Lower lobe of right lung (tissue), 2 donors: Measurements from ENCODE around the gene NEAT1. TPM values are rescaled to one million over a fixed set of nuclear protein-coding genes. Genes with fewer than 3 reads are reported as not detected.

Source experiments
- ATAC-seq, 2 donors: fragments of 200-7000 bp; cut with Tn5 transposase; one replicate each; pipeline ENCODE4 v1.9.1; 2020 to 2022; ENCODE audit warnings: mild to moderate bottlenecking in 2 of 2, moderate library complexity in 2 of 2
- DNase-seq: peaks from one replicate; pipeline ENCODE4 v3.0.0-alpha.2; 2020
- H3K27ac ChIP-seq: fragments of 200-600 bp; one replicate; pipeline ENCODE4 v1.8.0; 2022
- H3K27me3 ChIP-seq: fragments of 200-600 bp; one replicate; pipeline ENCODE4 v1.8.0; 2022; ENCODE audit warnings: low read depth
- H3K36me3 ChIP-seq: fragments of 200-600 bp; one replicate; pipeline ENCODE4 v1.8.0; 2022; ENCODE audit warnings: mild to moderate bottlenecking
- H3K4me1 ChIP-seq: fragments of 200-600 bp; one replicate; pipeline ENCODE4 v1.8.0; 2022
- H3K4me3 ChIP-seq: fragments of 200-600 bp; one replicate; pipeline ENCODE4 v1.8.0; 2022; ENCODE audit warnings: mild to moderate bottlenecking
- H3K9me3 ChIP-seq: fragments of 200-600 bp; one replicate; pipeline ENCODE4 v1.8.0; 2022
- intact Hi-C: fragments of 100-400 bp; cut with DNase I; formaldehyde crosslinking; loops from one replicate; pipeline ENCODE4 v1.11.0; 2022
- total RNA-seq: library from RNA; stranded (reverse); fragmentation: NEBNext Ultra II Directional; extraction: Animal tissue kit (Norgen Biotek cat#: 25700); gene quantifications from one replicate; pipeline ENCODE4 v1.2.1, GENCODE V29; 2021
- TF ChIP-seq, protein P1 (sequence below): fragments of 200-600 bp; IDR thresholded peaks from one replicate; pipeline ENCODE4 v1.8.0; 2022; ENCODE audit warnings: antibody characterized with exemption, mild to moderate bottlenecking
- donor health status: DM: no; HTN: yes; CAD: no; lungs with severe emphysema.

NEAT1 gene
- total RNA-seq, 1 donor from 2014 or later: 980 TPM

DNA sequence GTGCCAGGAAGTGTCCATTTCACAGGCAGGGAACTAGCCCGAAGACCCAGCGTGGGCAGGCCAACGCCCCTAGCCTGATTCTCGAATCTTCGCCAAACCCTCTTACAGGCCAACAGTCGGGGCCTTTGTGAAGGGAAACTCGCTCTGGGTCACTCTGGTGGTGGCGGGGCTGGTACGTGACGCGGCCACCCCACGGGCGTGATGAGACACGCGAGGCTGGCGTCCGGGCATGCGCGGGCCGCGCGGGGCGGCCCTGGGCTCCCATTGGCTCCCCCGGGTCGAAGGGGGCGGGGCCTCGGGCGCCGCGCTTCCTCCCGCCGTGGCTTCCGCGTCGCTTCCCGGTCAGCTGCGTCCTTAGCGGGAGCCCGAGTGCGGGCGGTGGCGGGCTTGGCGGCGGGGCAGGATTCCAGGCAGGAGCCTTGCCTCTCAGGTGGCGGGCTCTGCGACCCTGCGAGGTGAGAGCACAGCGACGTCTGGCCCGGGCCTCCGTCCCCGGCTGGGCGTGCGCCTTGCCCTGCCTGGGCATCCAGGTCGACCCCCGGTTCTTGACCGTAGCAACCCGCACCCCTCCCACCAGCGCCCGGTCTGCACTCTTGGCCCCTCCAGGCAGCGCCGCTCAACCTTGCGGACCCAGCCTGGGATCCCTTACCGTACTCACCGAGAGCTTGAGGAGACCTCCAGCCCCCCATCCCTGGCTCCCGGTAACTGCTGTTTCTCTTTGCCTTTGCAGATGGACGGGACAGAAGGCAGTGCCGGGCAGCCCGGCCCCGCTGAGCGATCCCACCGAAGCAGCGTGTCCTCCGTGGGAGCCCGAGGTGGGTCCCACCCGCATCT is 36.1 kb upstream of the NEAT1 start, which contains the start of gene FRMD8:
Gene FRMD8, plus strand, starts transcription at position 331 of the 834 bp plus-strand sequence. Its CDS starts 400 bp downstream, at position 731.
- H3K4me1 ChIP-seq: peaks cover 94% of the 10 kb centered on the region
- H3K4me3 ChIP-seq: peak within 1 kb of the TSS; percentile 80
- peaks cover 10% of the 10 kb centered on the region for H3K36me3 ChIP-seq
- peak within 1 kb of the TSS; percentile 98 for H3K27ac ChIP-seq
- peak; percentile 96 for DNase-seq
- no peaks in the 10 kb centered on the region for H3K27me3 ChIP-seq
- intact Hi-C loops: no loop called here
- ATAC-seq: peak; percentile 84 to 88
- TF ChIP-seq, protein P1, sequence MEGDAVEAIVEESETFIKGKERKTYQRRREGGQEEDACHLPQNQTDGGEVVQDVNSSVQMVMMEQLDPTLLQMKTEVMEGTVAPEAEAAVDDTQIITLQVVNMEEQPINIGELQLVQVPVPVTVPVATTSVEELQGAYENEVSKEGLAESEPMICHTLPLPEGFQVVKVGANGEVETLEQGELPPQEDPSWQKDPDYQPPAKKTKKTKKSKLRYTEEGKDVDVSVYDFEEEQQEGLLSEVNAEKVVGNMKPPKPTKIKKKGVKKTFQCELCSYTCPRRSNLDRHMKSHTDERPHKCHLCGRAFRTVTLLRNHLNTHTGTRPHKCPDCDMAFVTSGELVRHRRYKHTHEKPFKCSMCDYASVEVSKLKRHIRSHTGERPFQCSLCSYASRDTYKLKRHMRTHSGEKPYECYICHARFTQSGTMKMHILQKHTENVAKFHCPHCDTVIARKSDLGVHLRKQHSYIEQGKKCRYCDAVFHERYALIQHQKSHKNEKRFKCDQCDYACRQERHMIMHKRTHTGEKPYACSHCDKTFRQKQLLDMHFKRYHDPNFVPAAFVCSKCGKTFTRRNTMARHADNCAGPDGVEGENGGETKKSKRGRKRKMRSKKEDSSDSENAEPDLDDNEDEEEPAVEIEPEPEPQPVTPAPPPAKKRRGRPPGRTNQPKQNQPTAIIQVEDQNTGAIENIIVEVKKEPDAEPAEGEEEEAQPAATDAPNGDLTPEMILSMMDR: no peak
- no peaks in the 10 kb centered on the region for H3K9me3 ChIP-seq

DNA sequence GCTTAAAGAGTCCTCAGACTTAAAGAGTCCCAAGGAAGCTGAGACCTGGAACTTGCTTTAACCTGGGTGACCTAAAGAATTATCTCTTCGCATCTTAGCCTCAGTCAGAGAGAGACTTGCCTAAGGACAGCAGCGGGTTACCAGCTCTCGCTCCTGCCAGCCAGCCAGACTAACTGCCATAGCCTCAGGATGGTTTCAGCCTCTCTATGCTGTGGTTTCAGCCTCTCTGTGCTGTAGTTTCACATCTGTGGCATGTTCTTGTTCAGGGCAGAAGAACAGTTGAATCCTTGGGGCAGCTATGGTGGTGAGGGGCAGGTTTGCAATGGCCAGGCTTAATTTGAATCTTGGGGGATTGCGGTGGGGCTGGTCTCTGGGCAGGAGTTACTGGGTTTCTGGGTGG is 33.9 kb upstream of the NEAT1 start:
- intact Hi-C loops: no loop called here
- peak overlapping the region; percentile 80 for H3K27ac ChIP-seq
- no peak overlapping the region for H3K4me3 ChIP-seq
- H3K36me3 ChIP-seq: peaks cover 30% of the 10 kb centered on the region
- no peaks in the 10 kb centered on the region for H3K27me3 ChIP-seq
- DNase-seq: no peak
- H3K9me3 ChIP-seq: no peaks in the 10 kb centered on the region
- H3K4me1 ChIP-seq: peaks cover 82% of the 10 kb centered on the region
- no peak for ATAC-seq
- TF ChIP-seq, protein P1: no peak

DNA sequence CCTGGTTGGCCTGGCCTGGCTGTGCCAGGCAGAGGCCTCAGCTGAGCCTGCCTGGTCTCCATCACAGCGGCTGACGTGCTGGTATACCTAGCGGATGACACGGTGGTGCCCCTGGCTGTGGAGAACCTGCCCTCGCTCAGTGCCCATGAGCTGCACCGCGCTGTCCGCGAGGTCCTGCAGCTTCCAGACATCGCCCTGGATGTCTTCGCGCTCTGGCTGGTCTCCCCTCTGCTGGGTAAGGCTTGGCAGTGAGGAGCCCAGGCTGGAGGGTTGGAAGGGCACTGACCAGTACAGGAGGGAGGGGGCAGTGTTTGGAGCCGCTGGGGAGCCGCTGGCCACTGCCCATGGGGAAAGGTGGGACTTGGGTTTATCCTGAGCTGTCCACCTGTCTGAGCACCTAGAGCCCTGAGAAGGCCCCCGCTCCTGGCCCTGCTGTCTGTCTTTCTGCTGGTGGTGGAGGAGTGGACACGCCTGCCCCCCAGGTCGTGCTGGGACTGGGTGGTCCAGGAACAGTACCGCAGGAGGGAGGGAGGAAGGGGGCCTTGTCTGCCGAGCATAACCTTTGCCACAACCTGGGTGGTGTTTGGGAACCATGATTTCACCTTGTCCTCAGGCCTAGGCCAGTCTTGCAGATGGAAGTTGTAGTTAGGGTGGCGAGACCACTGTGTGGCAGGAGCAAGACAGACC is 33.2 kb upstream of the NEAT1 start:
- H3K36me3 ChIP-seq: peaks cover 37% of the 10 kb centered on the region
- TF ChIP-seq, protein P1: no peak
- ATAC-seq: no peak
- DNase-seq: no peak
- intact Hi-C loops: no loop called here
- peak overlapping the region; percentile 80 for H3K27ac ChIP-seq
- peaks cover 75% of the 10 kb centered on the region for H3K4me1 ChIP-seq
- peak overlapping the region; percentile 37 for H3K4me3 ChIP-seq
- no peaks in the 10 kb centered on the region for H3K27me3 ChIP-seq
- H3K9me3 ChIP-seq: no peaks in the 10 kb centered on the region

DNA sequence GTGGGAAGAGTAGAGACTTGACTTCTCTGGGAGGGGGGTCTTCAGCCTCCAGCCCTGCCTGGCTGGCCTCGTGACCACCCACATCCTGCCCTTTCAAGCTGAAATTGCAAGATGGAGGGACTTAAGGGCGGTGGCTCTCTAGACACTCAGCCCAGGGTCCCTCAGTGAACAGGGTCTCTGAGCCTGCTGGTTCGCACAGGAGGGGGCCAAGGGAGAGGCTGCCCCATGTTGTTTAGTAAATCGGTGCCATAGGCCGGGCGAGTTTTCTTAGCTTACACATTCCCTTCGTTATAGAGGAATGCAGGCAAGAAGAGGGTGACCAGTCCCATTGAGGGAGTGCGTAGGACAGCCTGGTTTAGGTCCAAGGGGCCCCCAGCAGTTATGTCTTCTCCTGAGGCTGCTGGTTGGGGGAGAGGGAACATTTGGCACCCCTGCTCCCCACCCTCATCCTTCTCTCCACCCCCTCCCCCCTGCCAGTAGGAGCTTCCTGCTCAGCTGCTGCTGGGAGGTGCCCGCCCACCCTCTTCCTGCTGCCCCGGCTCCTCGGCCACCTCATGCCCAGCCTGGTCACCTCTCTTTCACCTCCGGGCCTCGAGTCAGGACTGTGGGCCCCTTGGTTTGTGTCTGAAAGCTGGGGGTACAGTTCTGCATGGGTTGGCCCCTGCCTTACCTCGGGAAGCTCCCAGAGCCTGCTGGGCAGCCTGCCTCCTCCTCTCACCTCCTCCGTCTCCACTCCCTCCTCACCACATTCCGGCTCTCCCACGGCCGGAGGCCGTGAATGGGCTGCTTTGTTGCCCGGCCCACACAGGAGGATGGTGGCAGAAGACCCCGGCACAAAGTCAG is 32.3 kb upstream of the NEAT1 start:
- H3K36me3 ChIP-seq: peaks cover 46% of the 10 kb centered on the region
- H3K4me3 ChIP-seq: peak overlapping the region; percentile 37

More for the DNA sequence above, 32.3 kb upstream of the NEAT1 start:
- Histone ChIP-seq H3K4me1 (peaks cover 66% of the 10 kb centered on the region), H3K27me3 (no peaks in the 10 kb centered on the region), H3K27ac (peak overlapping the region; percentile 80), H3K9me3 (no peaks in the 10 kb centered on the region)
- ATAC-seq: no peak
- intact Hi-C loops: no loop called here
- TF ChIP-seq, protein P1: no peak
- no peak for DNase-seq
